Activated CD8-positive, alpha-beta T cell treated with anti-CD3 and anti-CD28 coated beads, Interleukin-2, amount 10 ng/mL, durations not matched to agents 7 days and 5 days (primary cell): ENCODE measurements around the gene SNX3. TPM values are rescaled to one million over a fixed set of nuclear protein-coding genes. Genes with fewer than 3 reads are reported as not detected.

Experiments used
- ATAC-seq: fragments of 150-1000 bp; cut with Tn5 transposase; one replicate; pipeline ENCODE4 v1.10.0; 2021; ENCODE audit warnings: moderate library complexity
- CTCF ChIA-PET: fragments of 350-600 bp; sonication (Branson Sonifier 250); formaldehyde crosslinking; loops from one replicate; lab custom pipeline; 2021; ENCODE audit warnings: antibody characterized with exemption; lab: Charles Lee
- POLR2A ChIA-PET: fragments of 350-600 bp; sonication (Branson Sonifier 250); formaldehyde crosslinking; loops from one replicate; lab custom pipeline; 2021; ENCODE audit warnings: antibody characterized with exemption; lab: Charles Lee
- DNase-seq: peaks from one replicate; pipeline ENCODE4 v3.0.0-alpha.2; 2020
- H3K27ac Mint-ChIP-seq: one replicate; pipeline ENCODE4 v1.8.0; 2021; ENCODE audit warnings: mild to moderate bottlenecking, mixed read lengths
- H3K27me3 Mint-ChIP-seq: one replicate; pipeline ENCODE4 v1.8.0; 2021; ENCODE audit warnings: low read depth, mixed read lengths
- H3K36me3 Mint-ChIP-seq: one replicate; pipeline ENCODE4 v1.8.0; 2021; ENCODE audit warnings: low read depth, mixed read lengths
- H3K4me1 Mint-ChIP-seq: one replicate; pipeline ENCODE4 v1.8.0; 2021; ENCODE audit warnings: low read depth, mixed read lengths
- H3K4me3 Mint-ChIP-seq: one replicate; pipeline ENCODE4 v1.8.0; 2021; ENCODE audit warnings: mild to moderate bottlenecking, mixed read lengths
- H3K9me3 Mint-ChIP-seq: one replicate; pipeline ENCODE4 v1.8.0; 2022; ENCODE audit warnings: mixed read lengths; ENCODE audit not compliant: insufficient read depth
- total RNA-seq, 2 experiments: library from RNA; stranded (reverse); gene quantifications; one replicate each; pipeline ENCODE4 v1.2.3, GENCODE V29; 2021

The SNX3 gene
- total RNA-seq, 2 experiments from 2014 or later, result 91.5 to 91.9 TPM

DNA sequence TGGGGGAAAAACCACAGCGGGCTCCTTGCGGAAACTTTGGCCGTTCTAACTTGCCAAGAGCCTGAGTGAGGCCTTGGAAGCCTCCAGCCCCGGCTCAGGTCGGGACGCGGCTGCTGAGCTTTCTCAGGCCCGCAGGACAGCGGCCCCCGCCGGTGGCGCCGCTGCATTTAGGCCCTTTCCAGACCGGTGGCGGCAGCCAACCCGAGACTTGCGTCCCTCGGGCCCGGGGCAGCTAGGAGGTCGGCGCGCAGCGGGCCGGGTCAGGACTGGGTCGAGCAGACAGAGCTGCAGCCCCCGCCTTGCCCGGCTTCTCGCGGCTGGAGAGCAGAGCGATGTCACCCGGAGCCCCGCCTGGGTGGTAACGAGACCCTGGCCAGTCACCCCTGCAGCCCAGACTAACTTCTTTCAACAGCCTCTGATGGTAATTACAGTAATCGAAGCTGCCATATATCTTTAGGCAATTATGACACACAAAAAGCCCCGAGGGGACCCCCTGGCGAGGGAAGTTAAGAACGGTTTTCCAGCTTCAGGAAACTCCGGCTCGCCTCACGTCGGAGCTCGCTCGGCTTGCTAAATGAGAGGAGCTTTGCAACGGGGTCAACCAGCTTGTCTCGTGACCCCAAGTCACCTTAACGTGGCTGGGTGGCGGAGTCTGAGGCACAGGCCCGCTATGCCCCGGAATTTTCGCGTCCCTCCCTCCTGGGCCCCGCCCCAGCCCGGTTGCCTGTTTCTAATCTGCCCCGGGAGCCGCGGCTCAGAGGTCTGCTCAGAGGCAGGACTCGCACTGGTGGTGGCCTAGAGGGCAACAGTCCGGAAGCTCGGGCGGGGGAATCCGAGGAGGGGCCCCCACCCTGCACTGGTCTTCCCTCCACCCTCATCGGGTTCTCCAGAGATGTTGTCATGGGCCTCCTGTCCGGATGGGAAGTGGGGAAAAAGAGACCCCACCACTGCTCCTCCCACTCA is 92.1 kb downstream of the SNX3 start:
- Mint-ChIP-seq H3K9me3 (no peaks in the 10 kb centered on the region), H3K36me3 (peaks cover 11% of the 10 kb centered on the region), H3K27me3 (peaks cover 81% of the 10 kb centered on the region), H3K4me1 (peaks cover 33% of the 10 kb centered on the region), H3K4me3 (peak overlapping the region; percentile 36), H3K27ac (peak overlapping the region; percentile 34)
- no peak for DNase-seq
- ChIA-PET POLR2A (no interaction called here), CTCF (interaction anchor here (0.8 to 2.2 kb wide), 6 partner anchors 13 to 358 kb away, joined by 3 to 12 read pairs (median 4); no protein-coding TSS in a partner anchor)
- ATAC-seq, result peak; percentile 34

DNA sequence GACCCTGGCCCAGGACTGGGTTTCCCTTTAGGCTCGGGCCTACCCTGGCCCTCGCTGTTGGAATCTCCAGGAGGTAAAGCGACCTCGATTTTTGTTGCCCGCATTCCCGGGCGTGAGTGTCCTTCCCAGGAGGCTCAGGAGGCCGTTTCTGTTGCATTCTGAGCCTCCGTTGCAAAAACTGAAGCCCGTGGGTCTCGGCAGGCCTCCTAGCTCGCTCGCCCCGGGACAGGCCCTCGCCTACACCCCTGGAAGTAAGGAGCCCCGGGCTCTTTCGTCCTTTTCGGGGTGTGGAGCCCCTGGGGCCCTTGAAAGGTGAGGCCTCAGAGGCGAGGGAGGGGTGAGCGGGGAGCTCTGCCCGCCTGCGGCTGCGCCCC is 92.8 kb downstream of the SNX3 start:
- H3K36me3 Mint-ChIP-seq, result peaks cover 11% of the 10 kb centered on the region
- ATAC-seq (no peak), DNase-seq (no peak)
- ChIA-PET POLR2A (no interaction called here), CTCF (interaction anchor here (0.8 to 2.2 kb wide), 6 partner anchors 12 to 359 kb away, joined by 3 to 12 read pairs (median 4); no protein-coding TSS in a partner anchor)
- H3K27ac Mint-ChIP-seq, result no peak overlapping the region
- peaks cover 84% of the 10 kb centered on the region for H3K27me3 Mint-ChIP-seq
- H3K4me3 Mint-ChIP-seq, result no peak overlapping the region
- peaks cover 33% of the 10 kb centered on the region for H3K4me1 Mint-ChIP-seq
- H3K9me3 Mint-ChIP-seq, result no peaks in the 10 kb centered on the region

DNA sequence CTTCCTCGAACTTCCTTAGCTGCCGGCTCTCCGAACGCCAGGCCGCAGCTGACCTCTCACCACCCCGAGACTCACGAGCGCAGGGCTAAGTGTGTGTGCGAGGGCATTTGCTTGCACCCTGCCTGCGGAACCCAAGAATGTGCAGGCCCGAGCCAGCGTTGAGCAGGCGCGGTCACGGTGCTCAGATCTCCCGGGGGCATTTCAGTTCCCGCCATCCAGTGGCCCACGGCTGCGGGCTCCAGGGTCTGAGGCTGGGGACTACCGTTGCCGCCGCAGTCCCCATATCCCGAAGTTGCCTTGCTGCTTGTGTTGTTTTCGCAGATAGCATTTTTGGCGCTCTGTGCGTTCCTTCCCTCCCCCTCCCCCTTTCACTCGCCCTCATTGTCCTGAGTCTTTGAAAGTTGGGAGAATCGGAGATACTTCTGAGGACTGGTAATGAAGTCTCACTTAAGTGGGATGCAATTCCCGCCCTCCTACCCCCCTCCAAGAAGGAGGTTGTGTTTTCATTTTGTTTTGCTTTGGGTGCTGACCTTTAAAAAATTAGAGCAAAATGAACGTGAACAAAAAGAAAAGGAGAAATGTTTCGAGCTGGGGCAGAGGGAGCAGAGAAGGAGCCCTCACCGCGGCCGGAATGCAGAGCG is 93.3 kb downstream of the SNX3 start:
- H3K4me1 Mint-ChIP-seq, result peaks cover 33% of the 10 kb centered on the region
- peaks cover 84% of the 10 kb centered on the region for H3K27me3 Mint-ChIP-seq
- POLR2A ChIA-PET, result no interaction called here
- H3K27ac Mint-ChIP-seq, result peak overlapping the region; percentile 39
- no peak for ATAC-seq
- no peaks in the 10 kb centered on the region for H3K9me3 Mint-ChIP-seq
- H3K36me3 Mint-ChIP-seq, result peaks cover 11% of the 10 kb centered on the region
- CTCF ChIA-PET, result interaction anchor here (1.2 to 2.2 kb wide), 3 partner anchors 14 to 360 kb away, joined by 3 to 12 read pairs (median 3); no protein-coding TSS in a partner anchor
- peak overlapping the region; percentile 28 for H3K4me3 Mint-ChIP-seq
- no peak for DNase-seq

DNA sequence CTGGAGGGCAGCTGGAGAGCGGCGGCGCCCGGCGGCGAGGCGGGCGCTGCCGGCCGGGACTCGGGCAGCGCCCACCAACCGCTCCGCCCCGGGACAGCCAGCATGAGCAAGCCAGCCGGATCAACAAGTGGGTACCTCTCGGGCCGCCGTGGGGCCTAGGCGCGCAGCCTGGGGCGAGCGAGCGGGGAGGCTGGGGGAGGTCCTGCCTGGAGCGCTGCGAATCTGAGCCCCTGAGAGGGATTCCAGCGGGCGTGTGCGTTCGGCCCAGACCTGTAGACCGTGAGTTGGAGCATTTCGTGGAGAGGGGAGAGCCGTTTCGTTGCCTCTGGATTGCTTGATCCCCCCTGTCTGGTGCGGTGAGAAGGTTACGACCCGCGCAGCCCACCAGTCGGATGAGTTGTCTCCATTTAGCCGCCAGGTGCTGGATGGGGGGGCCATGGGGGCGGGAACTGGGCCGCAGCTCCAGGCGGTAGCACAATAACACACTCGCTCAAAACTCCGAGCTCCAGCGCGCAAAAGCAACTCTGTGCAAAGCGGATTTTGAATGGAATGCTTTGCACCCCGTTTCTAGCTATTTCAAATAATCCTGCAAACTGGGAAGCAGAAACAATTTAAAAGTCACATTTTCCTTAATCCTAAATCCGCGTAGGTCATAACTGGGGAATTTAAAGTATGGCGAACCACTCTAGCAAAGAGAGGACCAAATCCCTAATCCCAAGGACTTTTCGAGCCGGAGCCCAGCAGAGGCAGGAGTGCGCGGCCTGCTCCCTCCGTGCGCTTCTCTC is 94.0 kb downstream of the SNX3 start:
- ATAC-seq (no peak), DNase-seq (no peak)
- Mint-ChIP-seq H3K9me3 (no peaks in the 10 kb centered on the region), H3K4me3 (peak overlapping the region; percentile 28), H3K36me3 (peaks cover 11% of the 10 kb centered on the region), H3K27me3 (peaks cover 83% of the 10 kb centered on the region), H3K27ac (peak overlapping the region; percentile 39), H3K4me1 (peaks cover 33% of the 10 kb centered on the region)
- ChIA-PET POLR2A (no interaction called here), CTCF (no interaction called here)

DNA sequence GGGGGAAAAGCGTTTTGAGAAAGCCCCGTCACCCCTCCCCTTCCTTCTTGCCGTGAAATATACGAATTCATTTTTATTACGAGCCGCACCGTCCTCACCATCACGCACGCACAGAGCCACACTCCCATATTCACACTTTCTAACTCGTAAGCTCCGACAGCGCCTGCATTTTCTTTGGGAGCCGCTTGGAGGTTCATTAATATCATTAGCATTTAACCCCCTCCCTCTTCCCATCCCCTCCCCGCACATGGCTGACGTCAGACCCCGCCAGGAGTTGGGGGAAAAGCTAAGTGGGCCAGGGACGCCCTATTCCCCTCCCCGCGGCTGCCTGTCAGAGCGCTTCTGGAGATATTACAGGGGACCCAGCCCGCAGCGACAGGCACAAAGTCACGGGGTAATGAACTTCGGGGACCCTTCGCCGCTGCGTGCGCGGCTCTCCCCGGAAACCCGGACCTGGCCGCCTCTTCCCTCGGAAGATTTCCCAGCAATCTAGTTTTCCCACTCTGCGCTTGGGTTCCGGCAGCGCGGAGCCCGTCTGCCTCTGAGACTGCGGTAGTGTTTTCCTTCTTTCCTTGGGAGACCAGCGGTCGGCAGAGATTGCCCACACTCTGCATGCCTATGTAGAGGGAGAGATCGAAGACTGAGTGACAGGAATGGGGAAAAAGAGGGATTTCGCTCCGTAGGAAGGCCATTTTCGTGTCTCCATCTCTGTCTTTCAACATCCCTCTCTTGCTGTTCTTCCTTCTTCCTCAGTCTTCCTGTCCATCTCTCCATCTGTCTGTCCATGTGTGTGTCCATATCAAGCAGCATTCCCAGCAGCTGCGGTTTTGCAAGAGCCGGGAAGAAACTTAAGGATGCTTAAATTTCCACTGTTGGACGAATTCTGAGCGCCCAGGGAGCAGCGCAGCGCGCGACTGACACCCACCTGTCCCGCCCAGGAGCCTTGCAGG is 94.9 kb downstream of the SNX3 start, which contains the start of gene NR2E1:
Gene NR2E1, plus strand, starts transcription at position 309 of the 950 bp plus-strand sequence. CDS start 744 bp downstream, outside the sequence.
- ChIA-PET POLR2A (interaction anchor here (0.5 kb wide), 1 partner anchor 361 kb away, joined by 5 read pairs; no protein-coding TSS in a partner anchor), CTCF (interaction anchor here (1.1 kb wide), 1 partner anchor 14 kb away, joined by 4 read pairs; no protein-coding TSS in a partner anchor)
- ATAC-seq, result no peak
- H3K36me3 Mint-ChIP-seq, result peaks cover 11% of the 10 kb centered on the region
- no peaks in the 10 kb centered on the region for H3K9me3 Mint-ChIP-seq
- peaks cover 83% of the 10 kb centered on the region for H3K27me3 Mint-ChIP-seq
- no peak for DNase-seq
- peak within 1 kb of the TSS; percentile 69 for H3K27ac Mint-ChIP-seq
- H3K4me3 Mint-ChIP-seq, result peak within 1 kb of the TSS; percentile 21
- peaks cover 31% of the 10 kb centered on the region for H3K4me1 Mint-ChIP-seq

DNA sequence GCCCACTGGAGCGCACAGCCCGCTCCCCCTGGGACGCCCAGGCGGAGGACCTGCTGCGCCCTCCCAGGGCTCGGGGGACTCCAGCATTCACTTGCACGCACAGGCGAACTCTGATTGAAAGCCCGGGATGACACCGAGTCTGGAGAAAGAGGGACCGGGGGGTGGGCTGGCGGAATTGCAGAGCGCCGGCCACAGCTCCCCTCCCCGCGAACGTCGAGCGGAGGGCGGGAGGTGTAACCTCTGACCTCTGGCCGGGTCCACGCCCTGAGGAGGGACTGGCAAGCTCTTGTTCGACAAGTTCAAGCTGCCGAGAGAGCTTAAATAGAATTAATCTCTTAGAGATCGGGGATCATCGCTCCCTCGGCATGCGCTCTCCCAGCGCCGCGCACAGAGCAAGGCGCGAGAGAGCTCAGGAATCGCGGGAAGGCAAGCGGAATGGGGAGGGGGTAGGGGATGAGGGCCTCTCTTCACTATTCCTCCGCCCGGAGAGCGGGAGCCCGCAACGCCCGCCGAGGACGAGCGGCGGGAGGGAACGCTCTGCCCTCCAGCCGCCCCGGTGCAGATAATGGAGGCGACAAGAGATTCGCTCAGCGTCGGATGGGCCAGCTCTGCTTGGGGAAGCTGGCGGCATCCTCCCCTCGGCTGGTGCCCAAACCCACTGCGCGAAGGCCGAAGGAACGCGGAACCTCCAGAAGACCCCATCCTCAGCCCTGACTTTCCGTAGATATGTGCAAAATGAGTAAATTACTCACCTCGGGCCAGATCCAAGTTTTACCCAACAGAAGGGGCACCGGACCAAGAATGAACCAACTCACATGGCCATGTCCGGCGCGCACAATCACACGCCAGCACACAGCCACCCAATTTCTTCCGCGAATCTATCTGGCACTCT is 95.8 kb downstream of the SNX3 start:
- H3K4me1 Mint-ChIP-seq, result peaks cover 28% of the 10 kb centered on the region
- no peak for ATAC-seq
- CTCF ChIA-PET, result interaction anchor here (1.1 kb wide), 1 partner anchor 15 kb away, joined by 4 read pairs; no protein-coding TSS in a partner anchor
- no peak for DNase-seq
- no peaks in the 10 kb centered on the region for H3K9me3 Mint-ChIP-seq
- peak overlapping the region; percentile 21 for H3K4me3 Mint-ChIP-seq
- peaks cover 11% of the 10 kb centered on the region for H3K36me3 Mint-ChIP-seq
- peaks cover 87% of the 10 kb centered on the region for H3K27me3 Mint-ChIP-seq
- POLR2A ChIA-PET, result interaction anchor here (0.8 kb wide), 1 partner anchor 9 kb away, joined by 3 read pairs; no protein-coding TSS in a partner anchor
- H3K27ac Mint-ChIP-seq, result peak overlapping the region; percentile 64

DNA sequence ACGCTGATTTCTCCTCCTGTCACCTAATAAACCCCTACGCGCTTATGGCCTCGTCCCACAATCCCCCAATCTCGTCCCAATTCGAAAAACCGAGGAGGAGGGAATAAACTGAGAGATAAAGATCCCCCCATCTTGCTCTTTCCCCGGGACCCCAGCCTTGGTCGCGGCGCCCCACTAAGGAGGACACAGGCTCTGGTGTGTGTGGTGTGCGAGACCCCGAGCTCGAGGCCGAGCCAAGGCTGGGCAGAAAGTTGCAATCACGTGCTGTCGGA is 96.4 kb downstream of the SNX3 start:
- Mint-ChIP-seq H3K4me3 (peak overlapping the region; percentile 8), H3K36me3 (peaks cover 11% of the 10 kb centered on the region)
- CTCF ChIA-PET, result no interaction called here

DNA sequence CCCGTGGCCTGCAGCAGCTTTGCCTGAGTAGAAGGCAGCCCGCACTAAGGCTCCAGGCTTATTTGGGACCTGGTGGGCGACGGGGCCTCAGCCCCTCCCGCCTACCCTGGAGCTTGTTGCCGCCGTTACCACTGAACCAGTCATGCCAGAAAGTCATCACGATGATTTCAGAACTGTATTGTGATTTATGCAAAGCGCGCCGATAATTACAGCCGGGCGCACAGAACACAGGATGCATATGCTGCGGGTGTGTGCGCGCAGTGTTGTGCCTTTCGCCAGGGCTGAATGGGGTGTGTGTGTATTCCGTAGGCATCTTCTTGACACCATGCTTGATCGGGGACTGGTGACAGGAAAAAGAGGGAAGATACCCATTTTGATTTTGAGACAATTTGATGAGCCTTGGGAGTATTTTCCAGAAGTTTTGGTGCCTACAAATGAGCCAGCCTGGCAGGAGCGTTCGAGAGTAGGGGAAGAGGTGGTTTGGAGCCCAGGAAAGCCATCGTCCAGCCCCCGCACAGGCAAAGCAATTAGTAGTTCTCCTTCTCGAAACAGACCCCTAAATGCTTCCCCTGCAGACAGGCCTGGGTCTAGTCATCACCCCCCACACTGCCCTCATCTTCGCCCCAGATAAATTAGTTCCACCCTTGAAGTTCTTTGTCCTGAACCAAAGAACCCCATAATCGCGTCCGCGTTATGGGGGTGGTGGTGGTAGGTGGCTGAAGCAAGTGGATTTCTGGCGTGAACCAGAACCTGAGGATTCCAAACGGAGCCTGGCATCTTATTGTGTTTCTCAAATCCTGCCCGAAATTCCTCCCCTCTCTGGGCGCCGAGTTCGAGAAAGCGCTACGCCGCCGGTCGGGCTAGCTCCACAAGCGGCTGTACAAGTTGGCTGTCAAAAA is 96.9 kb downstream of the SNX3 start:
- DNase-seq (no peak), ATAC-seq (no peak)
- CTCF ChIA-PET, result no interaction called here
- peaks cover 87% of the 10 kb centered on the region for H3K27me3 Mint-ChIP-seq
- peaks cover 9% of the 10 kb centered on the region for H3K36me3 Mint-ChIP-seq
- H3K9me3 Mint-ChIP-seq, result no peaks in the 10 kb centered on the region
- peaks cover 23% of the 10 kb centered on the region for H3K4me1 Mint-ChIP-seq
- H3K27ac Mint-ChIP-seq, result peak overlapping the region; percentile 42
- POLR2A ChIA-PET, result interaction anchor here (0.8 kb wide), 1 partner anchor 8 kb away, joined by 3 read pairs; no protein-coding TSS in a partner anchor
- H3K4me3 Mint-ChIP-seq, result peak overlapping the region; percentile 8

More for the DNA sequence above, 96.4 kb downstream of the SNX3 start:
- Mint-ChIP-seq H3K4me1 (peaks cover 28% of the 10 kb centered on the region), H3K27ac (peak overlapping the region; percentile 42), H3K27me3 (peaks cover 88% of the 10 kb centered on the region), H3K9me3 (no peaks in the 10 kb centered on the region)
- POLR2A ChIA-PET, result interaction anchor here (0.8 kb wide), 1 partner anchor 9 kb away, joined by 3 read pairs; no protein-coding TSS in a partner anchor
- DNase-seq, result no peak
- no peak for ATAC-seq

DNA sequence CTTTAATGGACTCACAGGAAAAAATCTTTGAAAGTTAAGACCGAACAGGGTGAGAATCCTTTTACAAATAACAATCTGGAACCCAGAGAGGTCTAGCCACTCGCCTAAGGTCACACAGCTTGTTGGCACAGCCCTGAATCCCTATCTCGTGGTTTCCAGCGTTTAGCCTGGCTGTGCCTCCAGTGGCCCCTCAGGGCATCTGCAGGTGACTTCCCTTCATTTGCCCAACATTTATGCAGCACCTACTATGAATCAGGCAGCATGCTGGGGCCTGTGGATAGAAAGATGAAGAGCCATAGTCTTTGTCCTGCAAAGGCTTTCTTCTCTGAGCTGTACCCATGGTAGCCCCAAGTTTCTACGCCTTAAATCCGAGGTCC is 97.6 kb downstream of the SNX3 start:
- Mint-ChIP-seq H3K4me1 (peaks cover 23% of the 10 kb centered on the region), H3K4me3 (no peak overlapping the region), H3K36me3 (peaks cover 10% of the 10 kb centered on the region), H3K27me3 (peaks cover 92% of the 10 kb centered on the region), H3K27ac (no peak overlapping the region), H3K9me3 (no peaks in the 10 kb centered on the region)
- ChIA-PET POLR2A (no interaction called here), CTCF (interaction anchor here (1.2 kb wide), 1 partner anchor 9 kb away, joined by 3 read pairs; no protein-coding TSS in a partner anchor)
- DNase-seq (no peak), ATAC-seq (no peak)
